ENCODE results near the gene RPS4Y1.
"Not testable (repeated sequence)": the region's sequence is repeated elsewhere in the genome, so short reads cannot be mapped to it uniquely, and the experiment has no call there.

- TF ChIP-seq, protein P1, sequence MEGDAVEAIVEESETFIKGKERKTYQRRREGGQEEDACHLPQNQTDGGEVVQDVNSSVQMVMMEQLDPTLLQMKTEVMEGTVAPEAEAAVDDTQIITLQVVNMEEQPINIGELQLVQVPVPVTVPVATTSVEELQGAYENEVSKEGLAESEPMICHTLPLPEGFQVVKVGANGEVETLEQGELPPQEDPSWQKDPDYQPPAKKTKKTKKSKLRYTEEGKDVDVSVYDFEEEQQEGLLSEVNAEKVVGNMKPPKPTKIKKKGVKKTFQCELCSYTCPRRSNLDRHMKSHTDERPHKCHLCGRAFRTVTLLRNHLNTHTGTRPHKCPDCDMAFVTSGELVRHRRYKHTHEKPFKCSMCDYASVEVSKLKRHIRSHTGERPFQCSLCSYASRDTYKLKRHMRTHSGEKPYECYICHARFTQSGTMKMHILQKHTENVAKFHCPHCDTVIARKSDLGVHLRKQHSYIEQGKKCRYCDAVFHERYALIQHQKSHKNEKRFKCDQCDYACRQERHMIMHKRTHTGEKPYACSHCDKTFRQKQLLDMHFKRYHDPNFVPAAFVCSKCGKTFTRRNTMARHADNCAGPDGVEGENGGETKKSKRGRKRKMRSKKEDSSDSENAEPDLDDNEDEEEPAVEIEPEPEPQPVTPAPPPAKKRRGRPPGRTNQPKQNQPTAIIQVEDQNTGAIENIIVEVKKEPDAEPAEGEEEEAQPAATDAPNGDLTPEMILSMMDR (IDR thresholded peaks at IDR 0.05) = not testable (repeated sequence)
- not testable (repeated sequence) for TF ChIP-seq POLR2AphosphoS5, EP300 (IDR thresholded peaks at IDR 0.05)
These were observed 24.1 kb upstream of the RPS4Y1 start for GRCh38 chrY:2817146-2817896.
